Adrenal gland (tissue), 12 donors: Measurements from ENCODE around the gene TNFAIP3. TPM values are rescaled to one million over a fixed set of nuclear protein-coding genes. Genes with fewer than 3 reads are reported as not detected.

ENCODE experiments used
- DNase-seq, 7 donors: peaks; one replicate each; pipeline ENCODE4 v3.0.0-alpha.2; 2019 to 2020
- H3K27ac ChIP-seq, 5 donors: fragments of 200-600 bp; sonication (generic) in 4 of 5; 1 replicate in 3 of 5; 2 replicates in 2 of 5; pipeline versions ENCODE4 v1.5.1 to v1.8.0; 2016 to 2020; ENCODE audit warnings: mild to moderate bottlenecking in 1 of 5
- H3K27me3 ChIP-seq: fragments of 200-600 bp; 2 replicates; pipeline ENCODE4 v1.8.0; 2021
- H3K36me3 ChIP-seq, 2 donors: fragments of 200-600 bp; replicated peaks in 1 of 2; 1 replicate in 1 of 2; 2 replicates in 1 of 2; pipeline versions ENCODE4 v1.5.1 to v1.8.0; 2018 to 2022
- H3K4me1 ChIP-seq, 2 donors: fragments of 200-600 bp; replicated peaks in 1 of 2; 1 replicate in 1 of 2; 2 replicates in 1 of 2; pipeline versions ENCODE4 v1.5.1 to v1.8.0; 2018 to 2021
- H3K4me3 ChIP-seq, 4 donors: fragments of 200-600 bp; sonication (generic) in 3 of 4; one replicate each; pipeline ENCODE4 v1.5.1; 2016 to 2018
- H3K9me3 ChIP-seq, 3 donors: fragments of 200-600 bp; sonication (generic) in 1 of 3; replicated peaks in 1 of 3; 1 replicate in 2 of 3; 2 replicates in 1 of 3; pipeline versions ENCODE4 v1.5.1 to v1.8.0; 2016 to 2021
- CTCF ChIP-seq, 6 experiments: fragments of 450-650 bp in 4 of 6; fragments of 200-600 bp in 2 of 6; sonication (generic) in 1 of 6; IDR thresholded peaks; 1 replicate in 5 of 6; 2 replicates in 1 of 6; pipeline versions ENCODE4 v1.5.1 to v1.8.0; 2016 to 2021; ENCODE audit warnings: antibody characterized with exemption in 6 of 6, mild to moderate bottlenecking in 2 of 6, moderate library complexity in 1 of 6
- POLR2A ChIP-seq, 2 donors: fragments of 450-650 bp; IDR thresholded peaks; one replicate each; pipeline ENCODE4 v1.6.1; 2017; ENCODE audit warnings: antibody characterized with exemption in 2 of 2, mild to moderate bottlenecking in 2 of 2, moderate library complexity in 1 of 2
- WGBS, 4 donors: extraction: QIAGEN DNeasy Blood & Tissue Kit in 2 of 4; methylation state at CpG; one replicate each; pipeline versions ENCODE4 v1.1.5 to v1.1.7; 2013 to 2017; 5-methylcytosine and 5-hydroxymethylcytosine counted together
- intact Hi-C, 2 donors: fragments of 100-400 bp; cut with DNase I; formaldehyde crosslinking; loops; one replicate each; pipeline versions ENCODE4 v1.14.1 to v1.15.0; 2022 to 2023
- polyA plus RNA-seq, 3 donors: library from polyadenylated mRNA; stranded (reverse); fragments of 200-250 nt in 2 of 3; fragments of 350-450 nt in 1 of 3; fragmentation: Illumina TruSeq in 1 of 3; extraction: RNeasy Lipid Tissue Mini Kit (QIAGEN cat#74804) in 1 of 3; gene quantifications; one replicate each; pipeline ENCODE4 v1.2.3, GENCODE V29; 2013 to 2014
- total RNA-seq, 9 donors: library from RNA; depleted of rRNA in 4 of 9; stranded (reverse); fragments of >200 nt in 4 of 9; fragments of 120-200 nt in 1 of 9; fragmentation: NEBNext Ultra II Directional in 1 of 9; extraction: Animal tissue kit (Norgen Biotek cat#: 25700) in 1 of 9; gene quantifications; one replicate each; pipeline versions ENCODE4 v1.1.0 to v1.2.4, GENCODE V29; 2013 to 2023
- donor health status: healthy with polysubstance abuse.
- donor health status: Bipolar disorder and iron deficiency.
- donor health status: DM: yes; HTN: yes; CAD: no.
- donor health status: DM: no; HTN: no; CAD: no.
- donor health status: DM: no; HTN: no; CAD: no.
- donor health status: DM: yes; HTN: yes; CAD: no.

TNFAIP3 gene
- total and polyA plus RNA-seq, 12 donors = 5.0 to 29.7 (median 15.2) TPM

DNA sequence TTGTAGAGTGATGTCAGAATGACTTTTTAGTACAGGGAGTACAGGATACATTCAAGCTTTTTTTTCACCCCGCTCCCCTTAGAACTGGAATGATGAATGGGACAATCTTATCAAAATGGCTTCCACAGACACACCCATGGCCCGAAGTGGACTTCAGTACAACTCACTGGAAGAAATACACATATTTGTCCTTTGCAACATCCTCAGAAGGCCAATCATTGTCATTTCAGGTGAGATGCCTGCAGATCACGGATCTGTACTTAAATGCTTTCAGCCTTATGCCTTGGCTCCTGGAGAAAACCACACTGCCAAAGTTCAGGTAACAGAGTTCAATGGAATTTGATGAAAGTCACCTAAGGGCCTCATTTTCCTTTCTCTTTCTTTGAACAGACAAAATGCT lies 8.5 kb downstream of the TNFAIP3 start:
- peaks cover 0 to 33% of the 10 kb centered on the region in 2 donors for H3K4me1 ChIP-seq
- no peaks in the 10 kb centered on the region for H3K27me3 ChIP-seq
- no peak for DNase-seq
- H3K36me3 ChIP-seq = peaks cover 0 to 61% of the 10 kb centered on the region in 2 donors
- intact Hi-C loops = loop anchor here (5.0 to 10.0 kb wide), 2 partner anchors 67 to 69 kb away; no protein-coding TSS in a partner anchor
- WGBS, 4 donors = 88 to 93% (median 89%) methylated on average over 3 of the region's 3 CpGs
- no peak overlapping the region for H3K27ac ChIP-seq
- H3K9me3 ChIP-seq = no peaks in the 10 kb centered on the region
- H3K4me3 ChIP-seq = no peak overlapping the region
- TF ChIP-seq POLR2A (IDR thresholded peaks at IDR 0.05) (no peak), CTCF (IDR thresholded peaks at IDR 0.05) (no peak)

GRCh38 chr6:137876547-137876946 lies 9.5 kb downstream of the TNFAIP3 start:
- TF ChIP-seq CTCF (IDR thresholded peaks at IDR 0.05) (no peak), POLR2A (IDR thresholded peaks at IDR 0.05) (no peak)
- intact Hi-C loops = loop anchor here (5.0 to 10.0 kb wide), 2 partner anchors 66 to 68 kb away; no protein-coding TSS in a partner anchor
- Histone ChIP-seq H3K27me3 (no peaks in the 10 kb centered on the region), H3K9me3 (no peaks in the 10 kb centered on the region), H3K27ac (no peak overlapping the region), H3K4me3 (no peak overlapping the region), H3K36me3 (peaks cover 0 to 70% of the 10 kb centered on the region in 2 donors), H3K4me1 (peaks cover 0 to 29% of the 10 kb centered on the region in 2 donors)
- WGBS, 4 donors = 95 to 100% (median 98%) methylated on average over 2 of the region's 2 CpGs
- no peak for DNase-seq

DNA sequence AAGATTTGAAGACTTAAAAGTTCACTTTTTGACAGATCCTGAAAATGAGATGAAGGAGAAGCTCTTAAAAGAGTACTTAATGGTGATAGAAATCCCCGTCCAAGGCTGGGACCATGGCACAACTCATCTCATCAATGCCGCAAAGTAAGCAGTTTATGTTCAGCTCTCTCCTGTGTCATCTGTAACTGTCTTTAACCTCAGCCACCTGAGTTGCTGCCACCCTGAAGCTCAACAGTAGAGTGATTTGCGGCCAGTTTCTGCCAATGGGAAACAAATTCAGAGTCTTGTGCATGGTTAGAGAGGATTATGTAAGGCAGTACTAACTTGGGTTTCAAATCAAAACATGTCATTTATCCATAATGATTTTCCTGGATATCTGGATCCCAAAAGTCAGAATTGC lies 10.1 kb downstream of the TNFAIP3 start:
- no peak for DNase-seq
- H3K36me3 ChIP-seq = peaks cover 0 to 76% of the 10 kb centered on the region in 2 donors
- H3K27me3 ChIP-seq = no peaks in the 10 kb centered on the region
- no peak overlapping the region for H3K4me3 ChIP-seq
- no peak for TF ChIP-seq CTCF (IDR thresholded peaks at IDR 0.05)
- TF ChIP-seq POLR2A (IDR thresholded peaks at IDR 0.05) = no peak
- no peaks in the 10 kb centered on the region for H3K9me3 ChIP-seq
- H3K4me1 ChIP-seq = peaks cover 0 to 23% of the 10 kb centered on the region in 2 donors
- intact Hi-C loops = loop anchor here (5.0 to 10.0 kb wide), 2 partner anchors 65 to 68 kb away; no protein-coding TSS in a partner anchor
- 88 to 100% (median 96%) methylated on average over 3 of the region's 3 CpGs for WGBS, 4 donors
- no peak overlapping the region for H3K27ac ChIP-seq

- WGBS, 4 donors = 95 to 97% (median 97%) methylated on average over 5 of the region's 5 CpGs
- peaks cover 0 to 18% of the 10 kb centered on the region in 2 donors for H3K4me1 ChIP-seq
- H3K27me3 ChIP-seq = no peaks in the 10 kb centered on the region
- DNase-seq = no peak
- peak overlapping the region in 1 of 5 donors; percentile 35 for H3K27ac ChIP-seq
- intact Hi-C loops = loop anchor here (5.0 to 10.0 kb wide), 2 partner anchors 65 to 67 kb away; no protein-coding TSS in a partner anchor
- TF ChIP-seq CTCF (IDR thresholded peaks at IDR 0.05) (no peak), POLR2A (IDR thresholded peaks at IDR 0.05) (no peak)
- no peak overlapping the region for H3K4me3 ChIP-seq
- H3K9me3 ChIP-seq = no peaks in the 10 kb centered on the region
- H3K36me3 ChIP-seq = peaks cover 0 to 76% of the 10 kb centered on the region in 2 donors
These were observed 10.5 kb downstream of the TNFAIP3 start for GRCh38 chr6:137877606-137878005.
